Loucy (cell line): Measurements from ENCODE around the gene RBM11.

Experiments
- H2AFZ ChIP-seq: fragments of 200-600 bp; sonication (generic); 2 replicates; pipeline ENCODE4 v1.6.0; 2016; ENCODE audit warnings: antibody characterized with exemption, mild to moderate bottlenecking, low read length, moderate library complexity
- H3F3A ChIP-seq: fragments of 200-600 bp; 2 replicates; pipeline ENCODE4 v1.6.0; 2016; ENCODE audit warnings: antibody characterized with exemption, low read depth, mild to moderate bottlenecking
- H3K27me3 ChIP-seq: fragments of 200-600 bp; sonication (generic); 2 replicates; pipeline ENCODE4 v1.6.1; 2014; ENCODE audit warnings: low read length, mild to moderate bottlenecking; ENCODE audit not compliant: insufficient read depth, poor library complexity, severe bottlenecking
- H3K36me3 ChIP-seq: fragments of 200-600 bp; sonication (generic); 2 replicates; pipeline ENCODE4 v1.6.1; 2016; ENCODE audit warnings: low read length; ENCODE audit not compliant: insufficient read depth
- H3K4me1 ChIP-seq: fragments of 200-600 bp; sonication (generic); 2 replicates; pipeline ENCODE4 v1.5.1; 2014; ENCODE audit warnings: low read length, mild to moderate bottlenecking; ENCODE audit not compliant: insufficient read depth, poor library complexity, severe bottlenecking
- H3K4me2 ChIP-seq: fragments of 200-600 bp; sonication (generic); 2 replicates; pipeline ENCODE4 v1.6.0; 2014; ENCODE audit warnings: antibody characterized with exemption, low read length, low read depth, mild to moderate bottlenecking; ENCODE audit not compliant: poor library complexity, severe bottlenecking
- H3K4me3 ChIP-seq: fragments of 200-600 bp; sonication (generic); 2 replicates; pipeline ENCODE4 v1.5.1; 2014; ENCODE audit warnings: low read length, mild to moderate bottlenecking, mixed read lengths; ENCODE audit not compliant: poor library complexity, severe bottlenecking
- H3K79me2 ChIP-seq: fragments of 200-600 bp; sonication (generic); 2 replicates; pipeline ENCODE4 v1.6.1; 2014; ENCODE audit warnings: low read length; ENCODE audit not compliant: insufficient read depth
- H3K9ac ChIP-seq: fragments of 200-600 bp; sonication (generic); 2 replicates; pipeline ENCODE4 v1.6.0; 2014; ENCODE audit warnings: mild to moderate bottlenecking, low read depth, low read length, moderate library complexity; ENCODE audit not compliant: poor library complexity, severe bottlenecking
- H3K9me2 ChIP-seq: fragments of 200-600 bp; sonication (generic); replicated peaks from 2 replicates; pipeline ENCODE4 v1.6.1; 2016; ENCODE audit warnings: low read depth, low read length, mixed read lengths
- H3K9me3 ChIP-seq: fragments of 200-600 bp; sonication (generic); 2 replicates; pipeline ENCODE4 v1.6.1; 2014; ENCODE audit warnings: mild to moderate bottlenecking, antibody characterized with exemption, low read length, low read depth; ENCODE audit not compliant: insufficient read depth
- H4K20me1 ChIP-seq: fragments of 200-600 bp; sonication (generic); 2 replicates; pipeline ENCODE4 v1.6.0; 2014; ENCODE audit warnings: antibody characterized with exemption, low read length, mild to moderate bottlenecking; ENCODE audit not compliant: insufficient read depth, poor library complexity, severe bottlenecking
- EZH2phosphoT487 ChIP-seq: fragments of 200-600 bp; IDR thresholded peaks from 2 replicates; pipeline ENCODE4 v1.6.1; 2018; ENCODE audit warnings: antibody characterized with exemption, mild to moderate bottlenecking, moderate library complexity, borderline replicate concordance
- TF ChIP-seq, protein P1 (sequence below): fragments of 200-600 bp; sonication (generic); conservative IDR thresholded peaks from 2 replicates; pipeline ENCODE4 v1.5.1; 2014; ENCODE audit warnings: mild to moderate bottlenecking, antibody characterized with exemption, low read length

The RBM11 gene

DNA sequence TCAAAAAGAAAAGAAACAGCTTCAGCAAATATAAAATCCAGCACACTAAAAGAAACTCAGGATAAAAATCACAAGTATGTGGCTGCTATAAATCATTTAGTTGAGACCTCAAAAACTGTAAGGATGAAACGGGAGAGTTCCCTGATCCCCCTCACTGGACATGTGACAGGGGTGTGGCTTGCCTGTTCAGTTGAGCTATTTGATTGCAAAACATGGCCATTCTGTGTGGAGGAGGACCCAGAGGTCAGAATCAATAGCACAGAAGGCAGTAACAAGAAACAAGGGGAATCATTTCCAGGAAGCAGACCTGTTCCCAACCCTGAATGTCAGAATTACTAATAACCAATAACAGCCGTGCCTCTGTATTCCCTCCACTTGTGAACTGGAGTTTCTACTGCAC, 27.9 kb downstream of the RBM11 start:
- Histone ChIP-seq H3F3A (no peaks in the 10 kb centered on the region), H3K4me3 (no peak overlapping the region), H4K20me1 (no peaks in the 10 kb centered on the region), H3K79me2 (no peaks in the 10 kb centered on the region), H3K4me1 (no peaks in the 10 kb centered on the region), H3K36me3 (no peaks in the 10 kb centered on the region), H3K9ac (no peak overlapping the region), H3K4me2 (no peak overlapping the region), H3K27me3 (no peaks in the 10 kb centered on the region), H2AFZ (no peak overlapping the region), H3K9me2 (no peaks in the 10 kb centered on the region), H3K9me3 (no peaks in the 10 kb centered on the region)
- TF ChIP-seq, protein P1, sequence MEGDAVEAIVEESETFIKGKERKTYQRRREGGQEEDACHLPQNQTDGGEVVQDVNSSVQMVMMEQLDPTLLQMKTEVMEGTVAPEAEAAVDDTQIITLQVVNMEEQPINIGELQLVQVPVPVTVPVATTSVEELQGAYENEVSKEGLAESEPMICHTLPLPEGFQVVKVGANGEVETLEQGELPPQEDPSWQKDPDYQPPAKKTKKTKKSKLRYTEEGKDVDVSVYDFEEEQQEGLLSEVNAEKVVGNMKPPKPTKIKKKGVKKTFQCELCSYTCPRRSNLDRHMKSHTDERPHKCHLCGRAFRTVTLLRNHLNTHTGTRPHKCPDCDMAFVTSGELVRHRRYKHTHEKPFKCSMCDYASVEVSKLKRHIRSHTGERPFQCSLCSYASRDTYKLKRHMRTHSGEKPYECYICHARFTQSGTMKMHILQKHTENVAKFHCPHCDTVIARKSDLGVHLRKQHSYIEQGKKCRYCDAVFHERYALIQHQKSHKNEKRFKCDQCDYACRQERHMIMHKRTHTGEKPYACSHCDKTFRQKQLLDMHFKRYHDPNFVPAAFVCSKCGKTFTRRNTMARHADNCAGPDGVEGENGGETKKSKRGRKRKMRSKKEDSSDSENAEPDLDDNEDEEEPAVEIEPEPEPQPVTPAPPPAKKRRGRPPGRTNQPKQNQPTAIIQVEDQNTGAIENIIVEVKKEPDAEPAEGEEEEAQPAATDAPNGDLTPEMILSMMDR, result no peak
- TF ChIP-seq EZH2phosphoT487, result no peak

DNA sequence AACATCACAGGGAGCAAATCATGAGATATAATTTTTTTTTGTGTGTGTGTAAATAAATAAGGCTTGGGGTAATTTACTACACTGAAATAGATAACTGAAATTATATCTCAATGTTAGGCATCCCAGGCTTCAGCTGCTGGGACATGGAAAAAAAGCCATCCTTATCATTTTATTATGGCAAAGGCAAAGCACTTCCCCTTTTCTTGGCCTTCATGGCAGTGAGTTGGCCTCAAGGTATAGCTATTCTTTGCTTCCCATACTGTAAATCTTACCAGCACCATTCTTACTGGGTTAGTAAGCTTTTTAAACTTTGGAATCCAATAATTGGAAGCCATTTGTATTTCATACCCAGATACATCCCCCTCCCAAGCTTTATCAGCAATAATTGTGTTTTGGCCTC, 29.0 kb downstream of the RBM11 start:
- Histone ChIP-seq H3K9ac (no peak overlapping the region), H3K9me3 (no peaks in the 10 kb centered on the region), H3K79me2 (no peaks in the 10 kb centered on the region), H3K4me1 (no peaks in the 10 kb centered on the region), H3K4me2 (no peak overlapping the region), H3K27me3 (no peaks in the 10 kb centered on the region), H3K36me3 (no peaks in the 10 kb centered on the region), H3F3A (no peaks in the 10 kb centered on the region), H3K9me2 (no peaks in the 10 kb centered on the region), H3K4me3 (no peak overlapping the region), H4K20me1 (no peaks in the 10 kb centered on the region), H2AFZ (no peak overlapping the region)
- TF ChIP-seq, protein P1, result no peak
- no peak for TF ChIP-seq EZH2phosphoT487

DNA sequence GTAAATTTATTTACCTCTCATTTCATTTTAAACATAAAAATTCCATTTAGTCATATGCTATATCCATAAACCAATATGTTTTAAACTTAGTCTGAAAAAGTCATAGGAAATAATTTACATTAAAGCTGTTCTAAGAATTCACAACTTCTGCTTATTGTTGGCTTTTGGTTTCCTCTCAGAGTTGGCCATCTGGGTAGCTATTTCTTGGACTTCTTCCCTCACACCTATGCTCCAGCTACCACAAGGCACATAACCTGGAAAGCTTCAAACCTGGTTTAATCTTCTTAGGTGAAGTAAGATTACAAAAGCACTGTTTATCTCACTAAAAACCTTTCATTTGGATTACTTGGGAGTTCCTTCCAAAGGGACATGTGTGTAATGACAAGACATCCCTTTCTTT, 29.8 kb downstream of the RBM11 start:
- TF ChIP-seq, protein P1, result no peak
- Histone ChIP-seq H3K9ac (no peak overlapping the region), H2AFZ (no peak overlapping the region), H3K4me1 (no peaks in the 10 kb centered on the region), H3K27me3 (no peaks in the 10 kb centered on the region), H3K4me2 (no peak overlapping the region), H3K9me2 (no peaks in the 10 kb centered on the region), H4K20me1 (no peaks in the 10 kb centered on the region), H3K36me3 (no peaks in the 10 kb centered on the region), H3K79me2 (no peaks in the 10 kb centered on the region), H3K4me3 (no peak overlapping the region), H3K9me3 (no peaks in the 10 kb centered on the region), H3F3A (no peaks in the 10 kb centered on the region)
